MG63 (cell line): ENCODE data around the gene TREML4. TPM values are rescaled to one million over a fixed set of nuclear protein-coding genes. Genes with fewer than 3 reads are reported as not detected.
"Not testable (repeated sequence)": the region's sequence is repeated elsewhere in the genome, so short reads cannot be mapped to it uniquely, and the experiment has no call there.

Source experiments
- DNase-seq: peaks from one replicate; pipeline ENCODE4 v3.0.0-alpha.2; 2020
- H3K27me3 ChIP-seq: fragments of 250-450 bp; sonication (Bioruptor Pico); 2 replicates; pipeline ENCODE4 v1.5.1; 2020; ENCODE audit warnings: mild to moderate bottlenecking, moderate library complexity
- H3K36me3 ChIP-seq: fragments of 250-450 bp; sonication (Bioruptor Pico); 2 replicates; pipeline ENCODE4 v1.5.1; 2020; ENCODE audit warnings: mild to moderate bottlenecking, moderate library complexity
- H3K4me3 ChIP-seq: fragments of 250-450 bp; sonication (Bioruptor Pico); 2 replicates; pipeline ENCODE4 v1.5.1; 2020; ENCODE audit warnings: mild to moderate bottlenecking, moderate library complexity
- H3K9me3 ChIP-seq: fragments of 250-450 bp; sonication (Bioruptor Pico); 2 replicates; pipeline ENCODE4 v1.5.1; 2020; ENCODE audit warnings: mild to moderate bottlenecking, moderate library complexity
- total RNA-seq: library from RNA; depleted of rRNA; stranded (reverse); fragments of >200 nt; shearing (Covaris generic); gene quantifications from 2 replicates; pipeline ENCODE4 v1.2.3, GENCODE V29; 2014; ENCODE audit warnings: low replicate concordance

TREML4 gene
- total RNA-seq, 1 experiment from 2014 or later = not detected

DNA sequence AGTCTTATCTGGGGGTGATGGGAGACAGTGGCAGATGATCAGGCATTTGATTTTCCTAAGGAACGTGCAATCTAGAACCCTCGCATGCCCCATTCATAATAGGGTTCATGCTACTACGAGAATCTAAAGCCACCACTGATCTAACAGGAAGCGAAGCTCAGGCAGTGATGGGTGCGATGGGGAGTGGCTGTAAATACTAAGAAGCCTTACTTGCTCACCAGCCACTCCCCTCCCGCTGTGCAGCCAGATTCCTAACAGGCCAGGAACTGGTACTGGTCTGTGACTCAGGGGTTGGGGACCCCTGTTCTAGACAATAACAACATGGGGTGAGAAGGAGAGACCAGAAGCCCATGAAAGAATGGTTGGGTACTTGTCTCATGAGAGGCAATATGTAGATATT, 4.5 kb downstream of the TREML4 start:
- no peaks in the 10 kb centered on the region for H3K36me3 ChIP-seq
- no peaks in the 10 kb centered on the region; the same call in 1 of the 2 replicates for H3K27me3 ChIP-seq
- no peak overlapping the region for H3K4me3 ChIP-seq
- DNase-seq = no peak
- no peaks in the 10 kb centered on the region for H3K9me3 ChIP-seq

DNA sequence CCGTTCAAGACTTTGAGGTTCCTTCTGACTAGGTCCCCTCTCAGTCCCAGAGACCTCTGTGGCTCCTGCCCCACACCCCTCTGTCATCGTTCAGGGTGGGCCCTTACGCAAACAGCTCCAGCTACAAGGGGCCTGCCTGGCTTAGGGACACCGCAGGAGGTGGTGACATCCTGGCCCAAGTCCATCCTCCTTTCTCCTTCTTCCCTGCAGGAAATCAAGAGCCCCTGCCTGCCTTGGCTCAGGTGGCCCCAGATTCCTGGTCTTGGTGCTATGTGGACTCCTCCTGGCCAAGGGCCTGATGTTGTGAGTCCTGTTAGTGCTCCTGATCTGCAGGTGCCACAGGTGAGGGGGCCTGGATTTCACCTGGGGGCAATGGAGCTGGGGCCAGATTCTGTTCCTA, 8.1 kb downstream of the TREML4 start:
- DNase-seq = no peak
- H3K27me3 ChIP-seq = peaks cover 8% of the 10 kb centered on the region

DNA sequence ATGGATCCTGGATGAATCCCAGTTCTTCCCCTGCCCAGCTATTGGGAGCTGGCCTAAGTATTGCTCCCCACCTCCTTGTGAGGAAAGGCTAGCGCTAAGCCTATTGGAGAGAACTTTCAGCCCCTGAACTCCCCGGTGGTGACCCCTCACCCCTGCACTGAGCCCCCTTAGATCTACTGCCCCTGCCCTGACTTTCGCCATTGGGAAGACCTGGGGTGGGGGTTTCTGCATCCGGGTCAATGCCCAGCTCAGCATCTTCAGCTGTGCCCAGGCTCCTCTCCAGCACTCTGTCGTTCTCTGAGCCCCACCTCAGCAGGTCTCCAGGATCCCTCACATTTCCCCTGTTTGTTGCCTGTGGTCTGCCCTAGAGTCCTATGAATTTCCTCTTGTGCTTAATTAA, 9.0 kb downstream of the TREML4 start:
- DNase-seq = no peak
- Histone ChIP-seq H3K27me3 (peaks cover 8% of the 10 kb centered on the region), H3K36me3 (no peaks in the 10 kb centered on the region), H3K9me3 (no peaks in the 10 kb centered on the region), H3K4me3 (no peak overlapping the region)

More for the DNA sequence above, 8.1 kb downstream of the TREML4 start:
- Histone ChIP-seq H3K9me3 (no peaks in the 10 kb centered on the region), H3K36me3 (no peaks in the 10 kb centered on the region), H3K4me3 (no peak overlapping the region)

DNA sequence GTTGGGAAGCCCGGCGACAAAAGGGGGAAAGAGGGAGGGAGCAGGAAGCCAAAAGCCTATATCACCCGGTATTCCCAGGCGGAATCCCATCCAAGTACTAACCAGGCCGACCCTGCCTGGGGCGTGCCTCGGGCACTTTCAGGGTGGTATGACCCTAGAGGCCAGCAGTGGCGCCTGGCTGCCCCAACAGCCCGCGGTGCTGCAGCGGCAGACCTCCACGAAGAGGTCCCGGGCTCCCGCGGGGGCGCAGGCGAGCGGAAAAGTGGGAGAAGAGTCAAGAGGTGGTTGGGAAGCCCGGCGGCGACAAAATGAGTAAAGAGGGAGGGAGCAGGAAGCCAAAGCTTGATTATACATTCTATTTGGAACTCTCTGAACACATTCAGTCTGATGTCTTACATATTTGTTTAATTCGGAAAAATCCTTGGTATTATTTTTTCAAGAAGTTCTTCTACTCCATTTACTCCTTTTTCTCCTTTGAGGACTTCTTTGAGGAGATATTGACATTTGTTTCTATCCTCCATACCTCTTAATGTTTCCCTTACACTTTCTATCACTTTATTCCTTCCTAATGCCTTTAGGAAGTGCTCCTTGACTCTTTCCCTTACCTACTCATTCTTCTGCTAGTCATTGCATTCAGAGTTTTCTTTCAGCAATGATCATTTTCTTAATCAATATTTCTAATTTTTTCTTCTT, 11.5 kb downstream of the TREML4 start:
- H3K27me3 ChIP-seq = peaks cover 8% of the 10 kb centered on the region
- no peak for DNase-seq
- no peaks in the 10 kb centered on the region for H3K9me3 ChIP-seq
- no peaks in the 10 kb centered on the region for H3K36me3 ChIP-seq
- no peak overlapping the region for H3K4me3 ChIP-seq

DNA sequence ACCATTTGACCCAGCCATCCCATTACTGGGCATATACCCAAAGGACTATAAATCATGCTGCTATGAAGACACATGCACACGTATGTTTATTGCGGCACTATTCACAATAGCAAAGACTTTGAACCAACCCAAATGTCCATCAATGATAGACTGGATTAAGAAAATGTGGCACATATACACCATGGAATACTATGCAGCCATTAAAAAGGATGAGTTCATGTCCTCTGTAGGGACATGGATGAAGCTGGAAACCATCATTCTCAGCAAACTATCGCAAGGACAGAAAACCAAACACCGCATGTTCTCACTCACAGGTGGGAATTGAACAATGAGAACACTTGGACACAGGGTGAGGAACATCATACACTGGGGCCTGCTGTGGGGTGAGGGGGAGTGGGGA, 18.4 kb downstream of the TREML4 start:
- not testable (repeated sequence) for H3K36me3 ChIP-seq, H3K27me3 ChIP-seq, H3K9me3 ChIP-seq, H3K4me3 ChIP-seq, DNase-seq

DNA sequence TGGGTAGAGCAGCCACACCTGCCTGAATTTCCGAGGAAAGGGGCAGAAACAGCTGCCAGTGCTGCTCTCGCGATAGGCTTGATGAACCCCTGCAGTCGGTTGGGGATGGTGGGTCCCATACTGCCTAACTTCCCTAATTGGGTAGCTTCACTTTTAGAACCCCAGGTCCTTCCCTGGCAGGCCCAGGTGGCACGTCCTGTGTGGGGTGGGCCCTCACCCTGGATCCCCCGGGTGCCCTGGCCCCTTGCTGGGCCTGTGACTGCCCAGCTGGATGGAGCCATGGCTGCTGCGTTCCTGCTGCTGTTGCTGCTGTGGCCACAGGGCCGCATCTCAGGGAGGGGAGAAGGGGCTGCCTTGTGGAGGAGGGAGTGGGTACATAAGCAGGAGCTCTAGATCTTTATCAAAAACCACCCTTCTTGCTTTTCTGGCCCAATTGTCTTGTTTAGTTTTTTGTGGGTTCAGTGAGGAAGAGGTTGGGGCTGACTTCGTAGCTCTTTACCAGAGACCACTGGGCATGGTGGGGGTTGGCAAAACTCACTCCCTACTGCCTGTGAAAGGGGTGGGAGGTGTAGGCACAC, 19.2 kb downstream of the TREML4 start:
- H3K9me3 ChIP-seq = no peaks in the 10 kb centered on the region
- H3K36me3 ChIP-seq = no peaks in the 10 kb centered on the region
- no peaks in the 10 kb centered on the region for H3K27me3 ChIP-seq
- no peak for DNase-seq
- H3K4me3 ChIP-seq = no peak overlapping the region

DNA sequence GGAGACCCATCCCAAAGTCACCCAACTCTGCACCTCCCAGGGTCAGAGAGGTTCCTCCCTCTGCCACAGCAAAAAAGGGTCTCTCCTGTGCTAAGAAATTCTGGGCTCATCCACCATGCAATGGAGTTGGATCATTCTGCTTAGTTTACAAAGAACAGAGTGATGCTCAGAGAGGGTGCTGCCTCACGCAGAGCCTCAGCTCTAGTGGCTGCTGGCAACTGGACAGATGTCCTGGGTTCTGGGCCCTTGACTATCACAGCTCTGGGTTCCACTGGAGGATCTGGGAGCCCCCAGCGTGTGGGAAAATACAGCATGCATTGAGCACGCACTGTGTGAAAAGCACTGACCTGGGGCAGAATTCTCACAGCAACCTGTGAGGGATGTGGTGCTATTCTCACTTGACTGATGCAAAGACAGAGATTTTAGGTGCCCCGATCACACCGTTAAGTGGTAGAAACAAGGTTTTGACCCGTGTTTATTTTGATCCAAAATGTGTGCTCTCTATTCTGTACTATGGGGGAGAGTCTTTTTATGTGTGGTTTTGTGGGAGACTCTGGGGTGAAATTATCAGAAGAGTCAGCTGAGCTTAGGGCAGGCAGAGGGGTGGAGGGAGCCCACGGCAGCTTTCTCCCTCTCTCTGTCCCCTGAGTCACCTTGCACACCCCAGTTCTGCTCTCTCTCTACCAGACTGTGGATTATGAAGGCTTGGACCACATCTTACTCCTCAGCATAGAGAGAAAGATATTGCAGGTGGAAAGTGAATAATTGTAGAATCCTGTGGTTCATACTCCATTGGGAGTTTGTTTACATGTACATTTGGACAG, 19.9 kb downstream of the TREML4 start:
- H3K9me3 ChIP-seq = no peaks in the 10 kb centered on the region
- DNase-seq = no peak

DNA sequence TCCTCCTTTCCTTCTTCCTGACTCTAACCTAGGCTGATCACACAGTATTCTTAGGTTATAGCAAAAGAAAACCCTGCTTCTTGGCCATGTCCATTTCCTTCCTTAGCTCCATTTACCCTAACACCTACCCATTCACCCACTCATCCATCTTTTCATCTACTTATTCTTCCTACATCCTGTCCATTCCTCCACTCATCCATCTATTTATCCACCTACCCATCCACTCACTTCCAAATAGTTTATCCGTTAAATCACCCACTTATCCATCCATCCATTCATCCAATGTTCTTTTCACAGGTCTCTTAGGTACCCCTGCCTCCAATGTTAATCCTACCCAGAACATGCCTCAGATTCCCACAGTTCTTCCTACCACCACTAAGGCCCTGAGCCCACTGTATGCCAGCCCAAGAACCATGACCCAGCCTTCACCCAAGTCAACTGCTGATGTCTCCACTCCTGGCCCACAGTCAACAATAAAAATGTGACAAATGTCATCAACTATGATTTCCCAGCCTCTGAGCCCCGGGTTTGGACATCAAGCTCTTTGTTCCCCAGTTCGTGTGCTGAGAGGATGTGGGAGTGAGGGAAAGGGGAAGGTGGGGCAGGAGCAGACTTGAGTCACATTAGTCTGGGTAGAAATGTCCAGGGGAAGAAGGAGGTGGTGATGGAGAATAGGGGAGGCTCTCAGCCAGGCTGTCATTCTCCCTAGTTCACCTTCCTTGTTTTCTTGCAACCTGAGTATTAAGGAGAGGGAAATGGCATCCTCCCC, 24.4 kb downstream of the TREML4 start:
- no peaks in the 10 kb centered on the region for H3K9me3 ChIP-seq

More for the DNA sequence above, 19.9 kb downstream of the TREML4 start:
- Histone ChIP-seq H3K36me3 (no peaks in the 10 kb centered on the region), H3K27me3 (no peaks in the 10 kb centered on the region), H3K4me3 (no peak overlapping the region)

DNA sequence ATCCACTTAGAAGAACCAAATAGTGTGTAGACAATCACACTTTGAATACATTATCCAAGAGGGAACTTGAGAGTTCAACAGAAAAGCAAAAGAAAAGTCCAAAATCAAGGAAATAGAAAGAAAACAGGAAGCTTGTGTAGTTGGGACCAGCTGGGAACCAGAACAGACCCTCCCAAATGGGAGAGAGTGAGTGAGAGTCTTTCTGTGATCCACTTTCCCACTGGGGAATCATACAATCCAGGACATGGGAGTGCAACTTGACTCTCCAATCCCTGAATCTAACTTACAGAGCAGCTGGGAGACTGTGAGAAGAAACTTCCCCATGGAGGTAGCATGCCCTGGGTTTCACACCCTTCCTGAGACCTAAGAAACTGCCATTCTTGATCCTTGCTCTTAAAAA, 27.0 kb downstream of the TREML4 start:
- no peaks in the 10 kb centered on the region for H3K27me3 ChIP-seq
- H3K4me3 ChIP-seq = no peak overlapping the region
- H3K36me3 ChIP-seq = no peaks in the 10 kb centered on the region

More for the DNA sequence above, 24.4 kb downstream of the TREML4 start:
- Histone ChIP-seq H3K36me3 (no peaks in the 10 kb centered on the region), H3K27me3 (no peaks in the 10 kb centered on the region), H3K4me3 (no peak overlapping the region)
- DNase-seq = no peak

DNA sequence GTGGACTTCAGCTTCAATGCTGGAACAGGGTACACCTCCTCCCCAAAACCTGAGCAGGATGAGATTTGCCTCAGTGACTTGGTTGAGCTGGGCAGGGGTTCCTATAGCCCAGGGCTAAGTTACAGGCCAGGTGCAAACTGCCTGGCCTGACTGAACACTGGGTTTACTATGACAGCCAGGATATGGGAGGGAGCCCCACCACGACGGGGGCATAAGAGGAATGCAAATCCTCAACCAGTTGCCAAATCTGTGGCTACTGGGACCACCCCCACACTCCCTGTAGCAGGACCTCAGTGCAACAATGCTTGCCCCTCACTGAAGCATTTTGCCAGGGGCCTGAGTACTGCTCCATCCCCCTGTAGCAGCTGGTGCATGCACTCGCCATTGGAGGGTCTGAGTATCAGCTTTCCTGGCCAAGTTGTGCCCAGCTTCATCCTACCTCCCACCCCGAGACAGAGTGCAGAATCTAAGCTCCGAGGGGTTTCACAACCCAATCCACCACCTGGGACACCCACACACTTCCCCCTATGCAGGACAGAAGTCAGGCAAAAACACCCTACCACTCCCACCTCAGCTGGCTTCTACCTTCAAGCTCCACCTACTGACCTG, 27.6 kb downstream of the TREML4 start:
- no peak overlapping the region for H3K4me3 ChIP-seq
- no peaks in the 10 kb centered on the region for H3K9me3 ChIP-seq
- no peak for DNase-seq
- H3K27me3 ChIP-seq = no peaks in the 10 kb centered on the region
- H3K36me3 ChIP-seq = no peaks in the 10 kb centered on the region

More for the DNA sequence above, 27.0 kb downstream of the TREML4 start:
- H3K9me3 ChIP-seq = no peaks in the 10 kb centered on the region
- no peak for DNase-seq

DNA sequence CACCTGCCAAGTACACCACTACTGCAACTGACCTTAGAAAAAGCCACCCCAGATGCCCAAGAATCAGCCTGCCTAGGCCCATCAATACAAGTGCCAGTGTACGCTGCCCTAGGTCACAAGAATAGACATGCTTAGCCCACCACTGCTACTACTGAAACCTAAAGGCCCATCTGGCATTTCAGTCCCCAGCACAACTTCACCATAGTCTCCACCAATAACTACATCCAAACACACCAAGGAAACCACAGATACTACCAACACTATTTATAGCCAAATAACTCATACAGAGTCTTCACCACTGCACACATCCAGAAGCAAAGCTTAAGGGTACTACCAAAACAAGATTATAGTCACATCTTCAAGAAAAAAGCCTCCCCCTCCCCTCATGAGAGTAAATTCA, 28.2 kb downstream of the TREML4 start:
- H3K4me3 ChIP-seq = no peak overlapping the region
- no peaks in the 10 kb centered on the region for H3K9me3 ChIP-seq
- no peak for DNase-seq
- no peaks in the 10 kb centered on the region for H3K27me3 ChIP-seq
- H3K36me3 ChIP-seq = no peaks in the 10 kb centered on the region

DNA sequence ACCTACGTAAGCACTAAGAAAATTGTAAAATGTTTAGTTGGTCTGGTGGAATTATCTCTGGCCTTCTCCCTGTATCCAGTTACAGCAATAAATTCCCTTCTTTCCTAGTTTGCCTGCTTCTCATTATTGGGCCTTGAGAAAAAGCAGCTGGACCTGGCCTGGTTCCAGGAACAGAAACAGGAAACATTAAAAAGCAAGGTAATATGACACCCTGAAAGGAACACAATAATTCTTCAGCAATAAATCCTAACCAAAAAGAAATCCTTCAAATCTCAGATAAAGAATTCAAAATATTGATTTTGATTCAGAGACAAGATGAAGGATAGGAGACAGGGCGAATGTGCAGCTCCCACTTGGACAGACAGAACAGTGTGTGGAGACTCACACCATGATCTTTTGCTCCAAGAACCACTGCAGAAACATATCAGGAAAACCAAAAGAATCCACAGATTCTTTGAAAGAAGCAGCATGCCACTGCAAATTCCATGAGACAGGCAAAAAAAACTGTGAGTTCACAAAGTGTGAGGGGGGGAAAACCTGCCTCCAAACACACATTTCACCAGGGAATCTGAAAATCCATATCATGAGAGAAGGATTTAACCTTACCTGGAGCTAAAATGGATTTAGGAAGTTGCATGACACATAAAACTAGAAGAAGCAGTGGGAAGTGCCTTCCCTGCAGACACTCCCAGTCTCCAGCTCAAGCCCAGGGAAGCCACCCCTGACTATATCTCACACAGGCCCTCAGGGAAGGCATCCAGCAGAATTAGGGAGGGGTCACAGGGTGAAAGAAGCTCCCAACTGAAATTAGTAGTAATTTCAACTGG, 29.4 kb downstream of the TREML4 start:
- no peak overlapping the region for H3K4me3 ChIP-seq
- H3K27me3 ChIP-seq = no peaks in the 10 kb centered on the region
- no peaks in the 10 kb centered on the region for H3K36me3 ChIP-seq
- DNase-seq = peak; percentile 8
- peaks cover 4% of the 10 kb centered on the region; the same call in 1 of the 2 replicates for H3K9me3 ChIP-seq

DNA sequence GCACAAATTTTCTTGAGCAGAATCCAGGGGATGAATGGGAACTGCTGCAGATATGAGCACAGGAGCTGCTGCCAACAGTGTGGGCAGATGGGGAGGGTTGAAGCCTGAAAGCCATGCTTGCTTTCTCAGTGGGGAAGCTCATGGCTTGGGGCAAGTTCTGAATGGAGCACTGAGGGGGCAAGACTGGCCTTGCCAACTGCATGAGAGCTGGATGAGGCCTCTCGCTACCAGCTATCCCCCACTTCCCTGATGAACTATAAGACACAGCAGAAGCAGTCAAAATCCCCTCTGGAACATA, 30.0 kb downstream of the TREML4 start:
- no peaks in the 10 kb centered on the region for H3K27me3 ChIP-seq
- H3K9me3 ChIP-seq = peaks cover 4% of the 10 kb centered on the region; the same call in 1 of the 2 replicates
- H3K4me3 ChIP-seq = no peak overlapping the region
- H3K36me3 ChIP-seq = no peaks in the 10 kb centered on the region
- DNase-seq = no peak

DNA sequence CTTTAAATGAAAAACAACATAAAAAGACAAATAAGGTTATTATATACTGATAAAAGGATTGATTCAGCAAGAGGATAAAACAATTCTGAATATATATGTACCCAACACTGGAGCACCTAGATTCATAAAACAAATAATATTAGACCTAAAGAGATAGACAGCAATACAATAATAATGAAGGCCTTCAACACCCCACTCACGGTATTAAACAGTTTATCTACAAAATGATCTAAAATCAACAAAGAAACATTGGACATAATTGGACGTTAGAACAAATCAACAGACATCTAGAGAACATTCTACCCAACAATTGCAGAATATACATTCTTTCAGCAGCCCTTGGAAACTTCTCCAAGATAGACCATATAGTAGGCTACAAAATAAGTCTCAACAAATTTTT, 34.3 kb downstream of the TREML4 start:
- no peak for DNase-seq
- H3K9me3 ChIP-seq = peaks cover 4% of the 10 kb centered on the region; the same call in 1 of the 2 replicates
- H3K4me3 ChIP-seq = no peak overlapping the region
- H3K27me3 ChIP-seq = no peaks in the 10 kb centered on the region
- H3K36me3 ChIP-seq = no peaks in the 10 kb centered on the region

DNA sequence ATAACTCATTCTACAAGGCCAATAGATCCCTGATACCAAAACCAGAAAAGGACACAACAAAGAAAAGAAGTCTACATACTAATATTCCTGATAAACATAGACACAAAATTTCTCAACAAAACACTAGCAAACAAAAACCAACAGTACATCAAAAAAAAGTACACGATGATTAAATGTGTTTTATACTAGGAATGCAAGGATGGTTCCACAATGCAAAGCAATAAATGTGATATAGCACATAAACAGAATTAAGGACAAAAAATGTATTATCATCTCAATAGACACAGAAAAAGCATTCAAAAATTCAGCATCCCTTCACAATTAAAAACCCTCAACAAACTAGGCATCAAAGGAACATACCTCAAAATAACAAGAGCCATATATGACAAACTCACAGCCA, 35.1 kb downstream of the TREML4 start:
- H3K4me3 ChIP-seq = no peak overlapping the region
- no peaks in the 10 kb centered on the region for H3K27me3 ChIP-seq
- H3K9me3 ChIP-seq = peaks cover 4% of the 10 kb centered on the region; the same call in 1 of the 2 replicates
- H3K36me3 ChIP-seq = no peaks in the 10 kb centered on the region
- DNase-seq = no peak

DNA sequence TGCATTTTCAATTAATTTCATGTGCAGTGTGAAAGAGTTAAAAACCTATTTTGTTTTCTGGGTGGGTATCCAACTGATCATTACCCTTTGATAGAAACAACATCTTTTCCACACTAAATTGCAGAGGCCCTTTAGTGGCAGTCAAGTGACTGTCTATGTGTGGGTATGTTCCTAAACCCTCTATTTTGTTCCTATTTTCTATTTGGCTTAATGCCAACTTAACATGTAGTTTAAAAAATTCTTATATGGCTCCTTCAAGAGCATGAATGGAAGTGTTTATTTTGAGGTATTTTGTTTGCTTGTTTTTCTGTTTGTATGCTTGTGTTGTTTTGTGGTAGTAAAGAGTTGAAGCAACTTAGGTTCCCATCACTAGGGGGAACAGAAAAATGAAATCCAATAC, 38.4 kb downstream of the TREML4 start:
- DNase-seq = no peak
- peaks cover 4% of the 10 kb centered on the region; the same call in 1 of the 2 replicates for H3K9me3 ChIP-seq
- no peaks in the 10 kb centered on the region for H3K36me3 ChIP-seq
- H3K27me3 ChIP-seq = no peaks in the 10 kb centered on the region
- no peak overlapping the region for H3K4me3 ChIP-seq
